Heart left ventricle (tissue), 13 donors: ENCODE measurements around the gene KMT2A.

ENCODE experiments used
- CTCF ChIP-seq, 12 donors: fragments of 200-600 bp; sonication (generic) in 4 of 12; IDR thresholded peaks; one replicate each; pipeline versions ENCODE4 v1.5.0 to v1.8.0; 2018 to 2022; ENCODE audit warnings: antibody characterized with exemption in 12 of 12, mild to moderate bottlenecking in 5 of 12
- POLR2A ChIP-seq, 2 donors: fragments of 450-650 bp; IDR thresholded peaks; one replicate each; pipeline ENCODE4 v1.6.1; 2017; ENCODE audit warnings: antibody characterized with exemption in 2 of 2, mild to moderate bottlenecking in 2 of 2, moderate library complexity in 2 of 2
- donor health status: ischemic (EF 13 %, LVEDD 7.1; RV severe dilation, severe dysfunction).
- donor health status: DM: no; HTN: yes; CAD: no.
- donor health status: DM: no; HTN: no; CAD: no.
- donor health status: ischemic (EF 25% LVEDD 6.9; RV normal size, moderate dysfunction).
- donor health status: ischemic (EF 25% LVEDD 5.7; RV mildly dilated, moderate dysfunction).
- donor health status: ischemic (EF 35%, LVEDD 5.7; RV mildly dilated, moderate dysfunction).
- donor health status: nonischemic (EF 11% LVEDD 7.7; RV severe dilation, severe dysfunction).
- donor health status: DM: yes; HTN: yes; CAD: no.
- donor health status: PGD.
- donor health status: ischemic (EF 29% LVEDD 5.4; RV normal size, mild dysfunction).
- donor health status: nonischemic (EF 23%, LVEDD 6.1; RV moderate dilation, normal function).

- no peak for TF ChIP-seq CTCF (IDR thresholded peaks at IDR 0.05)
- TF ChIP-seq POLR2A (IDR thresholded peaks at IDR 0.05): no peak
Observed at GRCh38 chr11:118569670-118570069, 133.4 kb downstream of the KMT2A start.
